ENCODE results near the gene OCLN.
"Not testable (repeated sequence)": the region's sequence is repeated elsewhere in the genome, so short reads cannot be mapped to it uniquely, and the experiment has no call there.

OCLN gene

GRCh38 chr5:69492391-69492922 lies at the start of gene OCLN:
Gene OCLN (plus strand): TSS chr5:69492790. CDS start chr5:69504245, 11,455 bp downstream.
- no peak for DNase-seq

- DNase-seq: no peak
Measured at GRCh38 chr5:69444127-69444754, 48.3 kb upstream of the OCLN start.

GRCh38 chr5:69449511-69449910 lies 43.1 kb upstream of the OCLN start:
- DNase-seq: no peak

- DNase-seq: no peak
Measured at GRCh38 chr5:69450116-69450515, 42.5 kb upstream of the OCLN start.

GRCh38 chr5:69450527-69450926 lies 42.1 kb upstream of the OCLN start:
- DNase-seq: not testable (repeated sequence)

GRCh38 chr5:69451941-69452647 lies 40.5 kb upstream of the OCLN start:
- no peak for DNase-seq

- not testable (repeated sequence) for DNase-seq
Measured at GRCh38 chr5:69453487-69453886, 39.1 kb upstream of the OCLN start.

- no peak for DNase-seq
Measured at GRCh38 chr5:69454460-69455249, 37.9 kb upstream of the OCLN start.

- not testable (repeated sequence) for DNase-seq
Measured at GRCh38 chr5:69455428-69455988, 37.1 kb upstream of the OCLN start.

- DNase-seq: no peak
Measured at GRCh38 chr5:69462170-69462569, 30.4 kb upstream of the OCLN start.

GRCh38 chr5:69466375-69466774 lies 26.2 kb upstream of the OCLN start:
- DNase-seq: not testable (repeated sequence)

GRCh38 chr5:69467442-69468225 lies 25.0 kb upstream of the OCLN start:
- no peak for DNase-seq

GRCh38 chr5:69468631-69469030 lies 24.0 kb upstream of the OCLN start:
- no peak for DNase-seq

GRCh38 chr5:69471516-69471915 lies 21.1 kb upstream of the OCLN start:
- DNase-seq: not testable (repeated sequence)

- not testable (repeated sequence) for DNase-seq
Measured at GRCh38 chr5:69472535-69473143, 20.0 kb upstream of the OCLN start.

GRCh38 chr5:69477170-69477569 lies 15.4 kb upstream of the OCLN start:
- no peak for DNase-seq

- DNase-seq: not testable (repeated sequence)
Measured at GRCh38 chr5:69478296-69478695, 14.3 kb upstream of the OCLN start.

GRCh38 chr5:69484891-69485290 lies 7.7 kb upstream of the OCLN start:
- DNase-seq: no peak

- no peak for DNase-seq
Measured at GRCh38 chr5:69485471-69485870, 7.1 kb upstream of the OCLN start.

- no peak for DNase-seq
Measured at GRCh38 chr5:69489246-69489645, 3.3 kb upstream of the OCLN start.

- no peak for DNase-seq
Measured at GRCh38 chr5:69491027-69491426, 1.6 kb upstream of the OCLN start.

All from CD4-positive, alpha-beta T cell treated with Interleukin-4 for 1 hour (primary cell).